Liver (tissue), 3 donors: ENCODE measurements around the gene GPC3.

Experiments
- CTCF ChIP-seq: fragments of 150-350 bp; IDR thresholded peaks from 2 replicates; pipeline ENCODE4 v1.5.1; 2017; ENCODE audit warnings: improper control_type of control experiment, low read depth, low read length; ENCODE audit not compliant: missing input control
- JUND ChIP-seq, 2 donors: IDR thresholded peaks; 2 replicates each; pipeline ENCODE4 v1.6.1; 2016; ENCODE audit warnings: antibody characterized with exemption in 2 of 2
- donor health status: healthy.
- donor health status: healthy.

GRCh38 chrX:133527415-133527814 is 458.0 kb downstream of the GPC3 start:
- no peak for TF ChIP-seq CTCF
- no peak for TF ChIP-seq JUND (IDR thresholded peaks at IDR 0.05)
